Esophagus muscularis mucosa (tissue), 4 donors: ENCODE data around the gene SYNDIG1L. TPM values are rescaled to one million over a fixed set of nuclear protein-coding genes. Genes with fewer than 3 reads are reported as not detected.

Source experiments
- DNase-seq: peaks from one replicate; pipeline ENCODE4 v3.0.0-alpha.2; 2017; ENCODE audit errors: extremely low spot score
- H3K27ac ChIP-seq, 4 donors: fragments of 200-600 bp; sonication (generic); replicated peaks in 1 of 4; 1 replicate in 3 of 4; 2 replicates in 1 of 4; pipeline ENCODE4 v1.5.1; 2016 to 2019; ENCODE audit warnings: mild to moderate bottlenecking in 1 of 4
- H3K27me3 ChIP-seq, 4 donors: fragments of 200-600 bp; sonication (generic); one replicate each; pipeline versions ENCODE4 v1.5.1 to v1.6.0; 2016 to 2019
- H3K36me3 ChIP-seq, 4 donors: fragments of 200-600 bp; sonication (generic); one replicate each; pipeline ENCODE4 v1.5.1; 2016 to 2019
- H3K4me1 ChIP-seq, 4 donors: fragments of 200-600 bp; sonication (generic); one replicate each; pipeline ENCODE4 v1.5.1; 2016 to 2019
- H3K4me3 ChIP-seq, 4 donors: fragments of 200-600 bp; sonication (generic); 1 replicate in 2 of 4; 2 replicates in 2 of 4; pipeline ENCODE4 v1.5.1; 2016 to 2019; ENCODE audit warnings: mild to moderate bottlenecking in 4 of 4, moderate library complexity in 1 of 4
- H3K9me3 ChIP-seq, 4 donors: fragments of 200-600 bp; sonication (generic); 1 replicate in 3 of 4; 2 replicates in 1 of 4; pipeline ENCODE4 v1.5.1; 2016 to 2019
- EP300 ChIP-seq: sonication (generic); formaldehyde crosslinking; IDR thresholded peaks from one replicate; pipeline ENCODE4 v1.6.1; 2017; ENCODE audit warnings: antibody characterized with exemption
- POLR2A ChIP-seq: fragments of 450-650 bp; IDR thresholded peaks from one replicate; pipeline ENCODE4 v1.6.1; 2017; ENCODE audit warnings: antibody characterized with exemption, moderate library complexity, mild to moderate bottlenecking, low read depth
- POLR2AphosphoS5 ChIP-seq, 2 donors: sonication (generic); formaldehyde crosslinking; IDR thresholded peaks; one replicate each; pipeline ENCODE4 v1.6.1; 2017; ENCODE audit warnings: antibody characterized with exemption in 2 of 2
- WGBS: methylation state at CpG from one replicate; pipeline ENCODE4 v1.1.5; 2018; 5-methylcytosine and 5-hydroxymethylcytosine counted together
- intact Hi-C: fragments of 100-400 bp; cut with DNase I; formaldehyde crosslinking; loops from one replicate; pipeline ENCODE4 v1.15.1; 2023
- total RNA-seq, 4 donors: library from RNA; depleted of rRNA; stranded (reverse); fragments of >200 nt; gene quantifications; one replicate each; pipeline versions ENCODE4 v1.1.0 to v1.2.1, GENCODE V29; 2016
- TF ChIP-seq, protein P1 (sequence below), 3 experiments: fragments of 200-600 bp in 2 of 3; fragments of 450-650 bp in 1 of 3; sonication (generic) in 2 of 3; IDR thresholded peaks; one replicate each; pipeline ENCODE4 v1.5.1; 2017 to 2019; ENCODE audit warnings: antibody characterized with exemption in 3 of 3, mild to moderate bottlenecking in 2 of 3, moderate library complexity in 1 of 3

SYNDIG1L gene
- total RNA-seq, 4 donors from 2014 or later, result 0.29 to 0.65 (median 0.33) TPM; not detected in 1

GRCh38 chr14:74409441-74409840, 16.6 kb downstream of the SYNDIG1L start:
- no peak for DNase-seq
- H3K4me3 ChIP-seq, result no peak overlapping the region
- intact Hi-C loops, result no loop called here
- H3K9me3 ChIP-seq, result no peaks in the 10 kb centered on the region
- 73% methylated on average over 6 of the region's 6 CpGs for WGBS
- no peaks in the 10 kb centered on the region for H3K36me3 ChIP-seq
- H3K27ac ChIP-seq, result no peak overlapping the region
- TF ChIP-seq, protein P1, sequence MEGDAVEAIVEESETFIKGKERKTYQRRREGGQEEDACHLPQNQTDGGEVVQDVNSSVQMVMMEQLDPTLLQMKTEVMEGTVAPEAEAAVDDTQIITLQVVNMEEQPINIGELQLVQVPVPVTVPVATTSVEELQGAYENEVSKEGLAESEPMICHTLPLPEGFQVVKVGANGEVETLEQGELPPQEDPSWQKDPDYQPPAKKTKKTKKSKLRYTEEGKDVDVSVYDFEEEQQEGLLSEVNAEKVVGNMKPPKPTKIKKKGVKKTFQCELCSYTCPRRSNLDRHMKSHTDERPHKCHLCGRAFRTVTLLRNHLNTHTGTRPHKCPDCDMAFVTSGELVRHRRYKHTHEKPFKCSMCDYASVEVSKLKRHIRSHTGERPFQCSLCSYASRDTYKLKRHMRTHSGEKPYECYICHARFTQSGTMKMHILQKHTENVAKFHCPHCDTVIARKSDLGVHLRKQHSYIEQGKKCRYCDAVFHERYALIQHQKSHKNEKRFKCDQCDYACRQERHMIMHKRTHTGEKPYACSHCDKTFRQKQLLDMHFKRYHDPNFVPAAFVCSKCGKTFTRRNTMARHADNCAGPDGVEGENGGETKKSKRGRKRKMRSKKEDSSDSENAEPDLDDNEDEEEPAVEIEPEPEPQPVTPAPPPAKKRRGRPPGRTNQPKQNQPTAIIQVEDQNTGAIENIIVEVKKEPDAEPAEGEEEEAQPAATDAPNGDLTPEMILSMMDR (IDR thresholded peaks at IDR 0.05), result no peak
- TF ChIP-seq EP300, result no peak
- TF ChIP-seq POLR2AphosphoS5 (IDR thresholded peaks at IDR 0.05), result no peak
- TF ChIP-seq POLR2A, result no peak
- no peaks in the 10 kb centered on the region for H3K4me1 ChIP-seq
- H3K27me3 ChIP-seq, result peaks cover 0 to 65% (median 0%) of the 10 kb centered on the region in 4 donors

DNA sequence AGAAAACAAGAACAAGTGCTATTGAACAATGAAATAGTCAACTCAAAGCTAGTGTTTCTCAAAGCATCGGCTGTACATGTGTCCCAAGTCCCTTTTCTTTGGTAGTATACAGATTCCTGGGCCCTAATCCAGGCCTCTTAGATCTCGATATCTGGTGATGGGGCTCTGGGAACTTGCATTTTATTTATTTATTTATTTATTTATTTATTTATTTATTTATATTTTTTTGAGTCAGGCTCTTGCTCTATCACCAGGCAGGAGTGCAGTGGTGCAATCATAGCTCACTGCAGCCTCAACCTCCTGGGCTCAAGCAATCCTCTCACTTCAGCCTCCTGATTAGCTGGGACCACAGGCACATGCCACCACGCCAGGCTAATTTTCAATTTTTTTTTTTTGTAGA, 17.1 kb downstream of the SYNDIG1L start:
- Histone ChIP-seq H3K9me3 (no peaks in the 10 kb centered on the region), H3K27me3 (peaks cover 0 to 67% (median 0%) of the 10 kb centered on the region in 4 donors), H3K4me3 (no peak overlapping the region), H3K27ac (no peak overlapping the region), H3K4me1 (no peaks in the 10 kb centered on the region), H3K36me3 (no peaks in the 10 kb centered on the region)
- intact Hi-C loops, result no loop called here
- no peak for DNase-seq
- 93% methylated on average over 3 of the region's 3 CpGs for WGBS
- TF ChIP-seq POLR2A, result no peak
- no peak for TF ChIP-seq POLR2AphosphoS5 (IDR thresholded peaks at IDR 0.05)
- TF ChIP-seq, protein P1 (IDR thresholded peaks at IDR 0.05), result no peak
- TF ChIP-seq EP300, result no peak

- intact Hi-C loops, result no loop called here
- WGBS, result 88% methylated on average over 5 of the region's 5 CpGs
- TF ChIP-seq POLR2AphosphoS5 (IDR thresholded peaks at IDR 0.05), result no peak
- TF ChIP-seq, protein P1 (IDR thresholded peaks at IDR 0.05), result no peak
- no peak for TF ChIP-seq EP300
- no peak for TF ChIP-seq POLR2A
Measured at GRCh38 chr14:74407801-74408154, 18.2 kb downstream of the SYNDIG1L start.

GRCh38 chr14:74407021-74407800, 18.8 kb downstream of the SYNDIG1L start:
- TF ChIP-seq EP300 (no peak), POLR2A (no peak), POLR2AphosphoS5 (IDR thresholded peaks at IDR 0.05) (no peak)
- TF ChIP-seq, protein P1 (IDR thresholded peaks at IDR 0.05), result no peak
- H3K36me3 ChIP-seq, result no peaks in the 10 kb centered on the region
- no peak for DNase-seq
- H3K27ac ChIP-seq, result no peak overlapping the region
- no peaks in the 10 kb centered on the region for H3K9me3 ChIP-seq
- 84% methylated on average over 16 of the region's 17 CpGs for WGBS
- intact Hi-C loops, result no loop called here
- peaks cover 2 to 3% (median 2%) of the 10 kb centered on the region in 4 donors for H3K4me1 ChIP-seq
- H3K27me3 ChIP-seq, result peaks cover 0 to 76% (median 0%) of the 10 kb centered on the region in 4 donors
- no peak overlapping the region for H3K4me3 ChIP-seq

More at GRCh38 chr14:74407801-74408154, 18.2 kb downstream of the SYNDIG1L start:
- no peak for DNase-seq
- no peak overlapping the region for H3K27ac ChIP-seq
- no peaks in the 10 kb centered on the region for H3K4me1 ChIP-seq
- no peaks in the 10 kb centered on the region for H3K9me3 ChIP-seq
- peaks cover 0 to 74% (median 0%) of the 10 kb centered on the region in 4 donors for H3K27me3 ChIP-seq
- H3K36me3 ChIP-seq, result no peaks in the 10 kb centered on the region
- no peak overlapping the region for H3K4me3 ChIP-seq
